ENCODE results near the gene THAP3.
"Not testable (repeated sequence)": the region's sequence is repeated elsewhere in the genome, so short reads cannot be mapped to it uniquely, and the experiment has no call there.

Gene THAP3

DNA sequence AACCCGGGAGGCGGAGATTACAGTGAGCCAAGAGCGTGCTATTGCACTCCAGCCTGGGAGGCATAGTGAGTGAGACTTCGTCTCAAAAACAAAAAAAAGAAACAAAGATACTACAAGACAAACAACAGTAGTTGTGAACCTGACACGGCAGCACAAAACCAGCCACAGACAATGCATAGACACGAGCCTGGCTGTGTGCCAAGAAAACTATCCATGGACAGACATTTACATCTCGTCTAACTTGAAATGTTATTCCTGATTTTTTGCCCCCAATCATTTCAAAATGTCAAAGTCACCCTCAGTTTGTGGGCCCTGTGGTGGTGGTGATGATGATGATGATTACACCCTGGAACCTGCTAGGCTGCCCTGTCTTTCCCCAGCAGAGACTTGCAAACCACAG, 28.3 kb upstream of the THAP3 start:
- no peak overlapping the region for H2AFZ ChIP-seq (ENCODE audit: low read depth, low read length)
- peaks cover 50% of the 10 kb centered on the region for H3K36me3 ChIP-seq (ENCODE audit: insufficient read depth, low read length)
- no peaks in the 10 kb centered on the region for H3K9me3 ChIP-seq (ENCODE audit: low read length)
- H3K4me1 ChIP-seq (ENCODE audit: insufficient read depth, low read length) = peaks cover 16% of the 10 kb centered on the region
- no peak overlapping the region for H3K4me3 ChIP-seq (ENCODE audit: low read length)
- no peaks in the 10 kb centered on the region for H3K27me3 ChIP-seq (ENCODE audit: insufficient read depth, low read length)

DNA sequence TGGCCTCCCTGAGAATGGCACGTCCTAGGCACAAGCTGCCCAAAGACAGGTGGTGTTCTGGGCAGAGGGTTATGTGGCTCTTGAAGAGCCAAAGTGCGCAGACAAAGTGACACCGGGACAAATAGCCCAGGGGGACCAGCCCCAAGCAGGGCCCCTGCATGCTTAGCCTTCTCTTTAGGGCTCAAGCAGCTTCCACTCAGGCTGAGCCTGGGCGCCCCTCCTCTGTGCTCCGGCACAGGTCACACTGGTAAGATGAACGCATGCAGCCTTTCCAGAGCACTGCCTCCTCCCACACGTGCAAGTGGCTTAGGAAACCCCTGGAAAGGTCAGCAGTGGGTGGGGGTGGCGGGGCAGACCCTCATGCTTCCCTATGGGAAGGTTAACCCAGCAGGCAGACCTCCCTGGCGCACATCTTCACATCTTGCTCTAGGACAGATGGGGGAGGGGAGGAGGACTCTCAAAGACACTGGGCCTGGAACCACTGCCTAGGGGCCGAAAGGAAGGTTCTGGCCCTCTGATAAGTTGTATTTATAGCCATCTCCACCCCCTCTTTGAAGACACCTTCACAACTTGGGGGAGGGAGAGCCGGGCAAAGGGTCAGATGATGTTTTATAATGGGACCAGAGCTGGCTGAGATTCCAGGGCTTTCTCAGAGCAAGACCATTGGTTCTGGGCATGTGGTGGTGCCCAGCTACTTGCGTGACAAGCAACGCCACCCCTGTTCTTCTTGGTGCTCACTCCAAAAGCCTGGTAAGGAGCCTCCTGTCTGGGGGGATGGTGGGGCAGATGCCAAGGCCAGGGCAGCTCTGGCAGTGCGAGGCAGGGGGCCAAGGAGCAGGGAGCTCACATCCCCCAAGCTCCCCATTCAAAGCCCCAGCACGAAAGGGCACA, 27.5 kb upstream of the THAP3 start:
- Histone ChIP-seq H2AFZ (ENCODE audit: low read depth, low read length) (no peak overlapping the region), H3K4me1 (ENCODE audit: insufficient read depth, low read length) (peaks cover 23% of the 10 kb centered on the region), H3K4me3 (ENCODE audit: low read length) (no peak overlapping the region), H3K9me3 (ENCODE audit: low read length) (no peaks in the 10 kb centered on the region), H3K27me3 (ENCODE audit: insufficient read depth, low read length) (no peaks in the 10 kb centered on the region), H3K36me3 (ENCODE audit: insufficient read depth, low read length) (peaks cover 50% of the 10 kb centered on the region)

DNA sequence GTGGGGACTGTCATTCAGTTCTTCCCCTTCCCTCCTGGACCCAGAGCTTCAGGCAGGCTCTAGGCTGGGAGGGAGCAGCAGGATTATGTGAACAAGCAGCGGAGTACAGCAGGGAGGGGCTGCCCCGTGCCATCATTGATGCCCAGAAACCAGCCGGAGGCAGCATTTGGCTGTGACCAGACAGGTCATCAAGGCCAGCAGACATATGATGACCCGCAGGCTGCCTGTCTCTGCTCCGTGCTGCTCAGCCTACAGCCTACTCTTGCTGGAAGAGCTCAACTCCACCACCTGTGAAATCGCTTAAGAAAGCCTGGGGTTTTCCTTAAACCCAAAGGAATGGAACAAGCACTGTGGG, 26.9 kb upstream of the THAP3 start:
- no peaks in the 10 kb centered on the region for H3K9me3 ChIP-seq (ENCODE audit: low read length)
- H3K27me3 ChIP-seq (ENCODE audit: insufficient read depth, low read length) = no peaks in the 10 kb centered on the region
- peaks cover 23% of the 10 kb centered on the region for H3K4me1 ChIP-seq (ENCODE audit: insufficient read depth, low read length)
- H3K36me3 ChIP-seq (ENCODE audit: insufficient read depth, low read length) = peaks cover 45% of the 10 kb centered on the region
- H2AFZ ChIP-seq (ENCODE audit: low read depth, low read length) = no peak overlapping the region
- no peak overlapping the region for H3K4me3 ChIP-seq (ENCODE audit: low read length)

DNA sequence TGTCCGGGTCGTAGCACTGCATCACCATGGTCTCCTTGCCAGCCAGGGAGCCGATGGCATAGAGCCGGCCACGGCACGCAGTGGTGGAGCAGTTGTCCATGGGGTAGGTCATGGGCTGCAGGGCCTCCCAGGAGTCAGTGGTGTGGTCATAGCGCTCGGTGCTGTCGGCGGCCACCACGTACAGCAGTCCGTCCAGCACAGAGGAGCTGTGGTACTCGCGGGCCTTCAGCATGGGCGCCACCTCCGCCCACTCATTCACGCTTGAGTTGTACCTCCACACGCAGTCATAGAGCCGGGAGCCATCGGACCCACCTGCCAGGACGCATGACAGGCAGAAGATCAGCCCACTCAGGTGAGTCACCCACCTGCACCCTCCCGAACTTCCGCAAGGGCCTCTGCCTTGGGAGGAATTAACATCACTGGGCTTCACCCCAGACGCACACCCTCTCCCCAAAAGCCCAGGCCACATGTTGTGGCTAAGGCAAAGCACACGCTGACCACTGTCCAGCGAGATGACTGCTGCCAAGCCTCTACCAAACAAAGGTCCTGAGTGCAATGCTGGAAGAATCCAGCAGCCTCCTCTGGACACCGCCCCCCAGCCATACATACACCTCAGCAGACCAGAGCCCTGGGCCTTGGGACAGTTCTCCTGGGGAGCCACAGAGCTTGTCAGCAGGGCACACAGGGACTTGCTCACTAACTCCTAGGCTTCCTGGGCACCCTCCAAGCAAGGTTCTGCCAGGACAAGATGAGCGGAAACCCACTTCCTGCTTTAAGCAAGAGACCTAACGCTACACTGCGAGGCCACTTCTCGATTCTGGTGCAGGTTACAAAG, 25.3 kb upstream of the THAP3 start:
- Histone ChIP-seq H2AFZ (ENCODE audit: low read depth, low read length) (no peak overlapping the region), H3K9me3 (ENCODE audit: low read length) (no peaks in the 10 kb centered on the region), H3K4me3 (ENCODE audit: low read length) (no peak overlapping the region), H3K4me1 (ENCODE audit: insufficient read depth, low read length) (peaks cover 32% of the 10 kb centered on the region), H3K36me3 (ENCODE audit: insufficient read depth, low read length) (peaks cover 31% of the 10 kb centered on the region), H3K27me3 (ENCODE audit: insufficient read depth, low read length) (no peaks in the 10 kb centered on the region)

DNA sequence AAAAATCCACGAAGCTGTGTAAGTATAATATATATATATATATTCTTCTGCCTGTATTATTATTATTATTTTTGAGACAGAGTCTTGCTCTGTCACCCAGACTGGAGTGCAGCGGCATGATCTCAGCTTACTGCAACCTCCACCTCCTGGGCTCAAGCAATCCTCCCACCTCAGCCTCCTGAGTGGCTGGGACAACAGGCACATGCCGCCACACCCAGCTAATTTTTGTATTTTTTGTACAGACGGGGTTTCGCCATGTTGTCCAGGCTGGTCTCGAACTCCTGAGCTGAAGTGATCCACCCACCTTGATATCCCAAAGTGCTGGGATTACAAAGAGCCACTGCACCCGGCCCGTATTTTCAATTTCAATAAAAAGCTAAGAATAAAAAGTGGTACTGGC, 24.7 kb upstream of the THAP3 start:
- H2AFZ ChIP-seq (ENCODE audit: low read depth, low read length); H3K9me3 ChIP-seq (ENCODE audit: low read length); H3K27me3 ChIP-seq (ENCODE audit: insufficient read depth, low read length): not testable (repeated sequence)
- Histone ChIP-seq H3K36me3 (ENCODE audit: insufficient read depth, low read length) (peaks cover 31% of the 10 kb centered on the region), H3K4me1 (ENCODE audit: insufficient read depth, low read length) (peaks cover 34% of the 10 kb centered on the region), H3K4me3 (ENCODE audit: low read length) (peak overlapping the region; percentile 80)

DNA sequence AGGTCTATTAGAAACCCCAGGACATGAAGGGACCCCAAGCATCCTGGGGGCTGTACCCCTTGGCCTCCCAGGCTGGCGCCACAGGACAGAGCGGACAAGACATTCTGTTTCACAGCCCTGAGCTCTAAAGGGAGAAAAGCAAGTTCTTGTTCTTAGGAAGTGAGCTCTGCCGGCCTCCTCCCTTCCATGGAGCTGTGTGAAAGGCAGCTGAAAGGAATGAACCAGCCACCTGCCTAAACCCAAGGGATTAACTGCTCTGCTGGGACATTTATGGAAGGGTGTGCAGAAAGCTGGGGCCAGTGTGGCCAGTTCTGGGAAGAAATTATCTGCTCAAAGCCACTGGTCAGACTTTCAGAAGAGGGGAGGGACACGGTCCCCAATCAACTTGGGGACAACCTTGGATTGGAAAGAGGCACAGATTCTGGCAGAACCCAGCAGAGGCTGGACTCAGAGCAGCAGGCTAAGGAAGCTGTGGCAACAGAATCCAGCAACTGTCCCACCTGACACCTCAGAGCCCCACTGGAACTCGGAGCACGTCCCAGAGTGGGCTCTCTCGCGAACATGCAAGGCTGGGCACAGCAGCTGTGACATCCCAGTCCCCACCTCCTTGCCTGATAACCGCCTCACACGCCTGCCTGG, 24.1 kb upstream of the THAP3 start:
- Histone ChIP-seq H3K27me3 (ENCODE audit: insufficient read depth, low read length) (no peaks in the 10 kb centered on the region), H3K36me3 (ENCODE audit: insufficient read depth, low read length) (peaks cover 25% of the 10 kb centered on the region), H2AFZ (ENCODE audit: low read depth, low read length) (no peak overlapping the region), H3K9me3 (ENCODE audit: low read length) (no peaks in the 10 kb centered on the region), H3K4me1 (ENCODE audit: insufficient read depth, low read length) (peaks cover 36% of the 10 kb centered on the region), H3K4me3 (ENCODE audit: low read length) (peak overlapping the region; percentile 80)

DNA sequence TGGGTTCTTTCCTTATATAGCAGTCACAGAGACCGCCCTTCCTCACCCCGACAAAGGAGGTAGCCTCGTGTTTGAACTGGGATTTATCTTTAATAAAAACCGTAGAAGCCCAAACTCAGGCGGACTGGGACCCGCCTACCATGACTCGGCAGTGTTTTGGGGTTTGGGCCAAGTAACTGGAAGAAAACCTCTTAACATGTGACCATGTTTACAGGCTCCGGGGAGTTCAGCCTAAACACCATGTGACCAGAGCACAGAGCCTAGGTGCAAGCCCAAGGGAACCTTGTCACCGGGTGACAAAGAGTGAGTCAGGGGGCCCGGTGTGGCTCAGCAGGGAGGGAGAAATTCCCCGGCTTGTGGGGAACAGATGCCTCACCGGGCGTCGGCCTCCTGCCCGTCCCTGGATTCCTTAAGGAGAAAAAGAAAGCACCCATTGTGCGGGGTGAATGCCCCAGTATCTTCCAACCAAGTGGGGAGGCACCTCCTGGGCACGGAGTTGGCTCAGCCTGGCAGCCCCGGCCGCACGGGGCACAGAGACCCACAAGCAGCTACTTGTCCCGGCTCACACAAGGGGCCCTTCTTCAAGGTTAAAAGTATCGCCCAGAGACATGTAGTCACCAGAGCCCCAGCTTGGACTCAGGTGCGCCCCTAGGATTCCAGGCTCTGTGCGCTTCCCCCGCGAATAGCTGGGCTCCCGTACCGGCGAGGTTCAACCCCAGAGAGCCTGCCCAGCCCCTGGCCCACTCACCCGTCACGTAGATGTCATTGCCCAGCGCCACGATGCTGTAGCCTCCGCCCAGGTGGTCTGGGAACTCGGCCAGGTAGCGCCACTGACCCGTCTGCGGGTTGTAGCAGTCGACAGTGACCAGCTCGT, 23.4 kb upstream of the THAP3 start:
- H3K9me3 ChIP-seq (ENCODE audit: low read length) = no peaks in the 10 kb centered on the region
- H3K4me1 ChIP-seq (ENCODE audit: insufficient read depth, low read length) = peaks cover 36% of the 10 kb centered on the region
- no peaks in the 10 kb centered on the region for H3K27me3 ChIP-seq (ENCODE audit: insufficient read depth, low read length)
- H3K36me3 ChIP-seq (ENCODE audit: insufficient read depth, low read length) = peaks cover 19% of the 10 kb centered on the region
- H2AFZ ChIP-seq (ENCODE audit: low read depth, low read length) = no peak overlapping the region
- H3K4me3 ChIP-seq (ENCODE audit: low read length) = peak overlapping the region; percentile 80

DNA sequence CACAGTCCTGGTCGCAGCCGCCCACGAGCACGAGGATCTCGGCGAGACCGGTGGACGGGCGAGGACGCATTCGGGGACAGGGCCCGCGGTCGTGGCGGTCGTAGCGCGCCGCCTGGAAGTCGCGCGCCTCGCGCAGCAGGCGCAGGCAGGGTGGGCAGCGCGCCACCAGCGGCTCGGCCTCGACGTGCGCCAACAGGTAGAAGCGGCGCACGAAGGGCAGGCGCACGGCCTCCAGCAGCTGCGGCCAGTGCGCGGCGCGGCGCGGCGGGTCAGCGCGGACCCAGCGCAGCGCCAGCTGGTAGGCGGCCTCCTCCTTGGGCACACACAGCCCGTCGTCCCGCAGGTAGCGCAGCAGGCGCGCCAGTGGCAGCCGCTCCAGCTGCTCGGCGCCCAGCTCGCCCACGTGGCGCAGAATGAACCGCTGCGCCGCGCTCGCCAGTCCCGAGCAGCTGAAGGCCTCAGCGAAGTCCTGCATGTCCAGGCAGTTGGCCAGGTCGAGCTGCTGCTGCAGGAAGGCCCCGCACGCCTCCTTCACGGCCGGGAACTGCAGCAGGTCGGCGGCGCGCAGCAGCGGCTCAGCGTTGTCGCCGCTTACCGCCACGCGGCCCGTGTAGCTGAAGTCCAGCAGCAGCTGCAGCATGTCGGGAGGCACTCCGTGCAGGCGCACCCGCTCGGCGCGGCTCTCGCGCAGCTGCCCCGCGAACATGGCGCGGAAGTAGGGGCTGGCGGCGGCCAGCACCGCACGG, 22.6 kb upstream of the THAP3 start:
- Histone ChIP-seq H3K4me1 (ENCODE audit: insufficient read depth, low read length) (peaks cover 36% of the 10 kb centered on the region), H3K36me3 (ENCODE audit: insufficient read depth, low read length) (peaks cover 13% of the 10 kb centered on the region)

DNA sequence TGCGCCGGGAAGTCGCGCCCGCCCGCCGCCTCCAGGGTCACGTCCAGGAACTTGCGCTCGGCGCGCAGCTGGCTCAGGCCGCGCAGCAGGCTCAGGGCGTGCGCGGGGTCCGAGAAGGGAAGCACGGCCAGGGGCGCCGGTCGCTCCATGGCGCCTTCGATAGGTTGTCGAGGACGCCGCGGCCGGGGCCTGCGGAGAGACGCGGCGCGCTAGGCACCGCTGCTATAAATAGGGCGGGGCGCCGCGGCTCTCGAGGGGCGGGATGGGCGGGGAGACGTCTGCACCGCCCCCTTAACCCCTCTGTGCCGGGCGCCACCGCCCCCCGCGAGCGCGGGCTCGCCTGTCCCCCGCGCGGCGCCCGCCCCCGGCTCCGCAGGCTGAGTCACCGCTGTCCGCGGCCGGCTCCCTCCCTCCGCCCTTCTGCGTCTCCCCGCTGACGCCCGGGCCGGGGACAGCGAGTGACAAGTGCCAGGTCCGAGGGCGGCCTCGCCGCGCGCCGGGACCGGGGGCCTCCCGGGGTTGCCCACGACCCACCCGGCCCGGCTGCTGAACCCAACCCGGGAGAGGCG, 21.9 kb upstream of the THAP3 start, which contains the start of gene KLHL21:
Gene KLHL21 (minus strand): TSS at position 201 of the 569 bp plus-strand sequence. CDS start 52 bp downstream, at position 149.
- Histone ChIP-seq H3K9me3 (ENCODE audit: low read length) (no peaks in the 10 kb centered on the region), H3K36me3 (ENCODE audit: insufficient read depth, low read length) (peaks cover 7% of the 10 kb centered on the region), H3K4me1 (ENCODE audit: insufficient read depth, low read length) (peaks cover 36% of the 10 kb centered on the region), H3K27me3 (ENCODE audit: insufficient read depth, low read length) (no peaks in the 10 kb centered on the region), H3K4me3 (ENCODE audit: low read length) (peak within 1 kb of the TSS; percentile 80), H2AFZ (ENCODE audit: low read depth, low read length) (peak within 1 kb of the TSS; percentile 67)

More for the DNA sequence above, 22.6 kb upstream of the THAP3 start:
- Histone ChIP-seq H3K9me3 (ENCODE audit: low read length) (no peaks in the 10 kb centered on the region), H2AFZ (ENCODE audit: low read depth, low read length) (no peak overlapping the region), H3K4me3 (ENCODE audit: low read length) (peak overlapping the region; percentile 80), H3K27me3 (ENCODE audit: insufficient read depth, low read length) (no peaks in the 10 kb centered on the region)

DNA sequence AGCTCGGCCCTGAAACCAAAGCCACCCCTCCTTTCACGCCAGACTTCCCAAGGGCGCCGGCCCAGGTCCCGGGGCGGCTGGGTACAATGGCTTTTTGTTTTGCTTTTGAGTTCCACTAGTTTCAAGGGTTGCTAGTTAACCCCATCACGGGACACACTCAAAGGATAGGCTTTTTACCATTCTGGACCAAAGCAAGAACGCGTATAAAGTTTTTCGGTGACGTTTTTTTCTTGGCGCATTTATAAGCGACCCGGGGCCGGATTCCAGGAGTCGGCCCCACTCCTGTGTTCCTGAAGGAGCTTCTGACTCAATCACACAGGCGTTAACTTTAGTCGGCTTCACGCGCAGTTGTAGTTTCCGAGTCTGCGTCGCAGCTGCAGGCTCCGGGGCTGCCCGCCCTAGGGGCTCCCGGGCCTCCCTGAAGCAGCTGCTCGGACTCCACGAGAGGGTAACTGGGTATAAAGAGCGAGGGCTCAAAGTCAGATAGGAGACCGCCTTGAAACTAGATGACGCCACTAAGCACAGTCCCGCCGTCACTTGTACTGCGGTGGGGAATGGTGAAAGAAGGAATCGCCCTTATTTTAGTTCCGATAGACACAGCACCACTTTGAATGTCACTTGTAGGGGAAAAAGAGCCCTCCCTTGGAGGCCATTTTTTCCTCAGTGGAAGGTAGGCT, 21.3 kb upstream of the THAP3 start:
- peaks cover 36% of the 10 kb centered on the region for H3K4me1 ChIP-seq (ENCODE audit: insufficient read depth, low read length)
- peaks cover 3% of the 10 kb centered on the region for H3K36me3 ChIP-seq (ENCODE audit: insufficient read depth, low read length)
- peak overlapping the region; percentile 67 for H2AFZ ChIP-seq (ENCODE audit: low read depth, low read length)
- H3K4me3 ChIP-seq (ENCODE audit: low read length) = peak overlapping the region; percentile 80
- no peaks in the 10 kb centered on the region for H3K27me3 ChIP-seq (ENCODE audit: insufficient read depth, low read length)
- H3K9me3 ChIP-seq (ENCODE audit: low read length) = no peaks in the 10 kb centered on the region

DNA sequence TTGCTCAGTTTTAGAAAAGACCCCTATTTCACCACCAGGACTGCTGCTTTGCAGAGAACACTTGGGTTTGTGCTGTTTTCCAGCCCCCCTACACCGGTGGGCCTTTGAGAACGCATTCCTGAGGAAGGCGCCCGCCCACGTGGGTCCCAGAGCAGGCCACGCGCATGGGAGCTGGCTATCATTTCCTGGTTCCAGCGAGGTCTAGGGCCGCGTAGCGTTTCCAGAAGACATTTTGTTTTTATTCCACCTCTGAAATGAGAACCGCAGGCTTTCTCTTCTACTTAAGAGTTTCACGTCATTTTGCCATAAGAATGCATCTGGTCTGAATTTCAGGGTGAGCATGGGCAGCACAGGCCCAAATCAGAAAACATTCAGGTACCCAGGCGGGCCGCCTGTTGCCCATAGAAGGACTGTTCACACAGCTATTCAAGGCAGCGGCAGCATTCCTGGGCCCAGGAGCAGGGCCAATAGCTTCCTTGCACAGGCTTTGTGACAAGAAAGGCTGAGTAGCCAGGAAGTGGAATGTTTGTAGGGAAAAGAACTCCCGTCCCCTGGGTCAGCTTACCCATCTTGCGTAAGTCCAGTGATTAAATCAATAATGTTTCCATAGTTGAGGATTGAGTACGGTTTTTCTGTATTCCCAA, 20.6 kb upstream of the THAP3 start:
- H2AFZ ChIP-seq (ENCODE audit: low read depth, low read length) = peak overlapping the region; percentile 67
- H3K27me3 ChIP-seq (ENCODE audit: insufficient read depth, low read length) = no peaks in the 10 kb centered on the region
- H3K36me3 ChIP-seq (ENCODE audit: insufficient read depth, low read length) = peaks cover 2% of the 10 kb centered on the region
- peak overlapping the region; percentile 80 for H3K4me3 ChIP-seq (ENCODE audit: low read length)
- peaks cover 36% of the 10 kb centered on the region for H3K4me1 ChIP-seq (ENCODE audit: insufficient read depth, low read length)
- no peaks in the 10 kb centered on the region for H3K9me3 ChIP-seq (ENCODE audit: low read length)
